Neutrophil (primary cell): ENCODE measurements around the gene KCTD1.

Source experiments
- H3K27ac ChIP-seq: fragments of 200-600 bp; sonication (generic); 2 replicates; pipeline ENCODE4 v1.5.1; 2016; ENCODE audit warnings: mild to moderate bottlenecking, moderate library complexity
- H3K27me3 ChIP-seq: fragments of 200-600 bp; sonication (generic); 2 replicates; pipeline ENCODE4 v1.6.0; 2016; ENCODE audit warnings: mild to moderate bottlenecking
- H3K36me3 ChIP-seq: fragments of 200-600 bp; sonication (generic); 2 replicates; pipeline ENCODE4 v1.5.1; 2017
- H3K4me1 ChIP-seq, 2 experiments: fragments of 200-600 bp in 1 of 2; sonication (generic) in 1 of 2; 1 replicate in 1 of 2; 2 replicates in 1 of 2; pipeline versions ENCODE4 v1.5.1 to v1.6.1; 2013 to 2016; ENCODE audit warnings: low read depth in 1 of 2, low read length in 1 of 2, mild to moderate bottlenecking in 1 of 2, moderate library complexity in 1 of 2; ENCODE audit not compliant: control insufficient read depth in 1 of 2, insufficient read depth in 1 of 2
- H3K4me3 ChIP-seq, 2 experiments: fragments of 200-600 bp in 1 of 2; sonication (generic) in 1 of 2; 1 replicate in 1 of 2; 2 replicates in 1 of 2; pipeline ENCODE4 v1.5.1; 2013 to 2016; ENCODE audit warnings: low read depth in 1 of 2, low read length in 1 of 2, mild to moderate bottlenecking in 1 of 2, moderate library complexity in 1 of 2
- H3K9me3 ChIP-seq: fragments of 200-600 bp; sonication (generic); 2 replicates; pipeline ENCODE4 v1.5.1; 2016
- CTCF ChIP-seq: fragments of 200-600 bp; sonication (generic); IDR thresholded peaks from 2 replicates; pipeline ENCODE4 v1.5.1; 2016; ENCODE audit warnings: antibody characterized with exemption

KCTD1 gene

GRCh38 chr18:26483633-26484032 is 64.7 kb downstream of the KCTD1 start:
- Histone ChIP-seq H3K9me3 (no peaks in the 10 kb centered on the region), H3K4me3 (no peak overlapping the region), H3K27ac (no peak overlapping the region), H3K27me3 (no peaks in the 10 kb centered on the region), H3K36me3 (no peaks in the 10 kb centered on the region), H3K4me1 (no peaks in the 10 kb centered on the region)
- no peak for TF ChIP-seq CTCF

GRCh38 chr18:26482569-26482968 is 65.8 kb downstream of the KCTD1 start:
- H3K4me3 ChIP-seq, result no peak overlapping the region
- H3K9me3 ChIP-seq, result no peaks in the 10 kb centered on the region
- no peak for TF ChIP-seq CTCF
- H3K36me3 ChIP-seq, result no peaks in the 10 kb centered on the region
- H3K4me1 ChIP-seq, result no peaks in the 10 kb centered on the region
- H3K27me3 ChIP-seq, result no peaks in the 10 kb centered on the region
- no peak overlapping the region for H3K27ac ChIP-seq

- no peak overlapping the region for H3K4me3 ChIP-seq
- H3K4me1 ChIP-seq, result no peaks in the 10 kb centered on the region
- H3K27ac ChIP-seq, result no peak overlapping the region
- H3K27me3 ChIP-seq, result no peaks in the 10 kb centered on the region
- no peaks in the 10 kb centered on the region for H3K9me3 ChIP-seq
- H3K36me3 ChIP-seq, result no peaks in the 10 kb centered on the region
- no peak for TF ChIP-seq CTCF
These were observed 67.2 kb downstream of the KCTD1 start for GRCh38 chr18:26480897-26481795.

GRCh38 chr18:26479681-26480079 is 68.7 kb downstream of the KCTD1 start:
- H3K4me3 ChIP-seq, result no peak overlapping the region
- H3K27ac ChIP-seq, result no peak overlapping the region
- no peak for TF ChIP-seq CTCF
- no peaks in the 10 kb centered on the region for H3K27me3 ChIP-seq
- no peaks in the 10 kb centered on the region for H3K9me3 ChIP-seq
- H3K4me1 ChIP-seq, result no peaks in the 10 kb centered on the region
- no peaks in the 10 kb centered on the region for H3K36me3 ChIP-seq

GRCh38 chr18:26479065-26479680 is 69.2 kb downstream of the KCTD1 start:
- H3K4me3 ChIP-seq, result no peak overlapping the region
- H3K9me3 ChIP-seq, result no peaks in the 10 kb centered on the region
- no peaks in the 10 kb centered on the region for H3K4me1 ChIP-seq
- no peak for TF ChIP-seq CTCF
- H3K27me3 ChIP-seq, result no peaks in the 10 kb centered on the region
- H3K27ac ChIP-seq, result no peak overlapping the region
- no peaks in the 10 kb centered on the region for H3K36me3 ChIP-seq
